ENCODE measurements around the gene GRAPL.
"Not testable (repeated sequence)": the region's sequence is repeated elsewhere in the genome, so short reads cannot be mapped to it uniquely, and the experiment has no call there.

The GRAPL gene

DNA sequence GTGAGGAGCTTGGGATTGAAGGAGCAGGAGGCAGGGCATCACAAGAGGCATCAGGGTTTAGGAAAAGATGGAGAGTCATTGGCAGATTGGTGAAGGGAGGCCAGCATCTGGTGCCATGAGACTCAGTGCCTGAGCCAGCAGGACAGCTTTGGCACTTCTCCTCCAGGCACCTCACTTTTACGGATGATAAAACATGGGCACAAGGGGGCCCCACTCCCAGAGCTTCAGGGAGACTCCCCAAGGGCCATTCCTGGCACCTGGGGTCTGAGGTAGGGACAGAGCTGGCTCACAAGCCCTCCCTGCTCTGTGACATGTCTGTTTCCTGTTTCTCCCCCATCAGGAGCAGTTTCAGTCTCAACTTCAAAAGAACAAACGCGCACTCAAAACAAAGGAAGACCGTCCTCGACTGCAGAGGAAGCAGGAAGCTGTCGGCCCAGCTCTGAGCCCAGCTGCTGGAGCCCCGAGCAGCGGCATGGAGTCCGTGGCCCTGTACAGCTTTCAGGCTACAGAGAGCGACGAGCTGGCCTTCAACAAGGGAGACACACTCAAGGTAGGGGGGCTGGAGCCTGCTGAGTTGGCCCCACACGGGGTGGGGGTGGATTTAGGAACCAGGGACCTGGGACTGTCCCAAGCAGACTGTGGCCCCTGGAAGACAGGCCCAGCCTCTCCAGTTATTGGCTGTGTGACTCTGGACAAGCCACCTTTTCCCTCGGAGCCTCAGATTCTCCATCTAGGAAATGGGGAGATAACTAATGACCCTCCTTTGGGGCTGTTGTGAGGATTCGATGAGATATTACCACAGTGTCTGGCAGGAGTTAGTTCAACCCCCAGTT is at the start of gene GRAPL:
Gene GRAPL, plus strand, starts transcription at position 442 of the 833 bp plus-strand sequence. Its CDS starts 31 bp downstream, at position 473.
- in situ Hi-C loops (cut with MboI; ENCODE audit: low sequenced_read_pairs) = not testable (repeated sequence)

DNA sequence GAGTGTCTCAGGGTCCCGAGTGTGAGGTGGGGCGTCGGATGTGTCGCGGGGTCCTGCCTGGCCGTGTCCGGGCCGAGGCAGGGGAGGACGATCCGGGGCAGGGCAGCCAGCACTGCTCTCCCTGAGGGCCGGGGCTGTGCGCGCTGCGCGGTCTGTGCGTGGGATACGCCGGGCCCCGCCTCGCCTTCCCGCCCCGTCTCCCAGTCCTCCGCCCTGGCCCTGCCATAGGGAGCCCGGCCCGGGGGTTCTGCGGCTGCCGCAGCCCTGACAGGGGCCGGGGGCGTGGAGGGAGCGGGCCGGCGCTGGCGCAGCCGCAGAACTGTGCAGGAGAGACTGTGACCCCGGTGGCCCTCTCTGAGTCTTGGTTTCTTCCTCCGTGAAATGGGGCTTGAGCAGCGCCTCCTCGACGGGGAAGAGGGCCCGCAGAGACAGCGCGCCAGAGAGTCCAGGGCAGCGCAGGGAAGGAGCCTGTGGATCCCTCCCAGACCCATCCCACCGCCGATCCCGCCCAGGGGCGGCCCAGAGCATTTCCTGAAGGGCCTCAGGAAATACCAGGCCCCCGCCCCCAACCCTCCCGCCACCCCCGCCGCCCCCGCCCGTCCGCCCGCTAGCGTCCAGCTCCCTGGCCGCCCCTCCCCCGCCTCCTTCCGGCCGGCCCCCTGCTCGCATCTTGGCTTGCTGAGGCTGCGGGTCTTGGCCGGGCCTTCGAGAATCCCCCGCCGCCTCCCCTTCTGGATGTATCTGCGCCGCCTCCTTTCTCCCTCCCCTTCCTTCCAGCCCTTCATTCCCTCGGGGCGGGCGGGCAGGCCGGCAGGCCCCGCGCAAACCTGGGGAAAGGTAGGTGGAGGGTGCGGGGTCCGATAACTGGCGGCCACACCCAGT is 38.3 kb upstream of the GRAPL start:
- in situ Hi-C loops (cut with MboI; ENCODE audit: low sequenced_read_pairs) = not testable (repeated sequence)

DNA sequence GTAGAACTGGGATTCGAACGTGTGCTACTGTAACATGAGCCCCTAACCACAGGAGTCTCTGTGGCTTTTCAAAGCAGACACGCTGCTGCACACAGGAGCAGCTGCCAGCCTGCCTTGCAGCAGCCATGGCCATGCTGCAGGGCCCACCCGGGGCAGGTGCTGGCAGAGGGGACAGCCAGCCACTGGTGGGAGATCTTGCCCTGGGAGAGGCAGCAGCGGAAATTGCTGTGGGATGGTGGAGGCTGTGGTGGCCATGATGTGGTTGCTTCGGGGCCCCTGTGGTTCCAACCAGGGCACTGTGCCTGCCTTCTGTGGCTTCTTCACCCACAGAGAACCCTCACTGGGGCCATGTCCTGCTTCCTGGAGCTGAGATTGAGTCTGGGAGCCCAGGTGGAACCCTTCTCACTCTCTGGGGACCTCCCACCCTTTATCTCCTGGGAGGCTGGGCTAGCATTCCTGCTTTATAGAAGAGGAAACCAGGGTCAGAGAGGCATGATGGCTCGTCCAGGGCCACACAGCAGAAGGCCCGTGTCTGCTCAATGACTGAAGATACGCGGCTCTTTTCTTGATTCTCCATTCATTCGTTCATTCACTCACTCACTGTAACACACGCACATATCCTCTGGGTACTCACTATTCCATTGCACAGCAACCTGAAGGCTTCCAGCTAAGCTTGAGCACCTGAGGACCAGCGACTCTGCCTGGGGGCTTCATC is 37.2 kb upstream of the GRAPL start:
- in situ Hi-C loops (cut with MboI; ENCODE audit: low sequenced_read_pairs) = not testable (repeated sequence)

DNA sequence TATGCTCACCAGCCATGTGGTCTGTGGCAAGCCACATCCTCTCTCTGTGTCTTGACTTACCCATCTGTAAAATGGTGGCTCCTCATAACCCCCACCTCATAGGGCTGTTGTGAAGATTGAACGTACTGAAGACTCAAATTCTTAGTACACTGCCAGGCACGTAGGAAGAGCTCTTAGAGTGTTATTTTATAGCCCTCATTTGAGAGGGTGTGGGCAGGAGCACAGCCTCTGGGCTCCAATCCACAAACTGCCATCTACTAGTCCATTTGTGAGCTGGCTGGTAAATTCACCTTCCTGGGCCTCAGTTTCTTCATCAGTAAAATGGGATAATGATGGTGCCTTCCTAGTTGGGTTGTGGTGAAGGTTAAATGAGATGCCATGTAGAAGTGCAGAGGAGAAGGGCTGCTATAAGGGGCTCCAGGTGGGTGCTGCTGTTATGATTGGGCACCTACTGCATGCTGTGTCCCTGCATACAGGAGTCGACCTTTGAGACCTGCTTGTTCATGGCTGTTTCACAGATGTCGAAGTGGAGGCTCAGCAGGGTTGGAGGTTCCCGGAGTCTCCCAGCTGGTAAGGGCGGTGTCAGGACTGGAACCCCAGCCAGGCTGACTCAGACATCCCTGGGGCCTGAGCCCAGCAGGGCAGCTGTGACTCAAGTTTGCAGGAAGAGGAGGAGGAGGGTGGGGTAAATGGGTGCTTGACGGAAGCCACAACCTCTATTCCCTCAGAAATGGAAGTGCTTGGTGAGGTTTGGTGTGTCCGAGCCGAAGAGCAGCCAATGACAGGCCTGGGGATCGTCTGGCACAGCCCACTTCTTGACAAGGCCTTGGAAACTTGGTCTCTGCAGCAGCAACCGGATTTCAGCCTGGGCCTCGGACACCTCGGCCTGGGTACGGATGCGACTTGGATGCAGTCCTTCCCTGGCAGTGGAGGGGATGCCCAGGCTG is 34.4 kb upstream of the GRAPL start:
- in situ Hi-C loops (cut with MboI; ENCODE audit: low sequenced_read_pairs) = not testable (repeated sequence)

DNA sequence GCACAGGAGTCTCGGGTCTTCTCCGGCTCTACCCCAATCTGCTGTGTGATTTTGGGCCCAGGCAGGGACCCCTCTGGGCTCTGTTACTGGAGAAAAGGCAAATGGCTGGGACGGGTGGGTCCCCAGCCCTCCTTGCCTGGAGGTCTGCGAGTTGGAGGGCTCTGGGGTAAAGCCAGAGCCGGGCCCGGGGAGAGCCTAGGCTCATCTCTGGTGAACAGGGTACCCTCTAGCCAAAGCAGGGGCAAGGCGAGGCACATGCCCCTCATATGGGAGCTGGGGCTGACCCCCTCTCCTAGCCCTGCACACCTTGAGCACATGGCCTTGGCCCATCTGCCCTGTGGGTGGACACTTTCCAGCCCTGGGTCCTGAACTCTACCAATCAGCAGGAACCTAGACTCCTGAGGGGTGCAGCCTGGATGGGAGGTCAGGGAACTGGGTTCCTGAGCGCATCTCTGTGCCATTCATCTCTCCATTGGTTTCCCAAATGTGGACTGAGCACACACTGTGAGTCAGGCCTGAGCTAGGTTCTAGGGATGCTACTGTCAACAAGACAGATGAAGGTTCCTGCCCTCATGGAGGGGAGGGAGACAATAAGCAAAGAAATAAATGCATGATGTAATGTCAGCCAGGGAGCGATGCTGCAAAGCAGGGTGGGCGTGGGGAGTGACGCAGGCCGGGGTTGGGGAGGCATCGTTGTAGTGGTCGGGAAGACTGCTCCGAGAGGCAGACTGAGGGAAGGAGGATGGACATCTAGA is 33.5 kb upstream of the GRAPL start:
- in situ Hi-C loops (cut with MboI; ENCODE audit: low sequenced_read_pairs) = not testable (repeated sequence)

DNA sequence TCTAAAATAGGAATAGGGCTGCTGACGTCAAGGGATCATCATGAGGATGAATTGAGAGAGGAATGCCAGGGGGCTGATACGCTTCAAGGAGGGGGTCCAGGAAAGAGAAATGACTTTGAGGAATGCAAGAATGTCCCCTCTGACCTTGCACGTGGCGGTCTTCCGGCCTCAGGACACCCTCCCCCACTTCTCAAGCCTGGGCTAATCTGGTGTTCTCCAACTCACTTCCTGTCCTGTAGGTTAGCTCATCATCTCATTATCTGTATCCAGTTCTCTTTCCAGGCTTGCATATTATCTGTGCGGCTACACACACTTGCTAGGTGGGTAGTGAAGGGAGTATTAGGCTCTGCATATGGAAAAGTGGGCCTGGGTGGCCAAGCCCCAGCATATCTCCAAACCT is 18.9 kb upstream of the GRAPL start:
- in situ Hi-C loops (cut with MboI; ENCODE audit: low sequenced_read_pairs) = not testable (repeated sequence)

DNA sequence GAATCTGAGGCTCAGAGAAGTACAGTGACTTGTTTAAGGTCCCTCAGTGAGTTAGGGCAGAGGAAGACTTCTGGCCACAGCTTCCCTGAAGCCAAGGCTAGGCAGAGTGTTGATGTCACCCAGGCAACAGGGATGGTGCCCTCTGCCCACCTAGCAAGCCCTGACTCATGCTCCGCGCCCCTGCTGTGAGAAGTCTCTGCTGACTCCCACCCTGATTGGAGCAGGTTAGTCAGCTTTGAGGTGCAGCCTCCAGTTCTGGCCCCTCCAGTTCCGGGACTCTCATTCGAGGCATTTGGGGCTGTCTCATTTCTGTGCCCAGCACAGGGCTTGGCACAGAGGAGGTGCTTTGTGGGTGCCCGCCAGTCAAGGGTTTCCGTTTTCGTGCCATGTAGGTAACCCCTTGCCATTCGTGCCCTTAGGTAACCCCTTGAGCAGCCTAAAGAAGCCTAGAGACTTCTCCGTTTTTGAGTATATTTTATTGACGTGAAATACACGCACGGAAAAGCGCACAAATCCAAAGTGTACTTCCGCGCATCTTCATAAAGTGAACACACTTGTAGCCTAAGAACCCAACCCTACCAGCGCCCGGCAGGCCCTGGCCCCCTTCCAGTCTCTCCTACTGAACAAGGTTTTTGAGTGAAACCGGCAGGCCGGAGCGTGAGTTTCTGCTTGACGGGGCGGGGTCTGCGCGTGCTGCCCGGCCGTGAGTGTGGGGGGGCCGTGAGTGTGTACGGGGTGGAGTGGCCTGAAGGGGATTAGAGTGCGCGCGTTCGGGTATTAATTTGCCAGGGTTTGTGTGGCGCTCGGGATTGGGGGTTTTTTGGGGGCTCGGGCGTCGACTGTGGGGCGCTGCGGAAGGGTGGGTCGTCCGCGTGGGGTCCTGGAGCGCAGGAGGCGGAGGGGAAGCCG is 16.9 kb upstream of the GRAPL start:
- in situ Hi-C loops (cut with MboI; ENCODE audit: low sequenced_read_pairs) = not testable (repeated sequence)

DNA sequence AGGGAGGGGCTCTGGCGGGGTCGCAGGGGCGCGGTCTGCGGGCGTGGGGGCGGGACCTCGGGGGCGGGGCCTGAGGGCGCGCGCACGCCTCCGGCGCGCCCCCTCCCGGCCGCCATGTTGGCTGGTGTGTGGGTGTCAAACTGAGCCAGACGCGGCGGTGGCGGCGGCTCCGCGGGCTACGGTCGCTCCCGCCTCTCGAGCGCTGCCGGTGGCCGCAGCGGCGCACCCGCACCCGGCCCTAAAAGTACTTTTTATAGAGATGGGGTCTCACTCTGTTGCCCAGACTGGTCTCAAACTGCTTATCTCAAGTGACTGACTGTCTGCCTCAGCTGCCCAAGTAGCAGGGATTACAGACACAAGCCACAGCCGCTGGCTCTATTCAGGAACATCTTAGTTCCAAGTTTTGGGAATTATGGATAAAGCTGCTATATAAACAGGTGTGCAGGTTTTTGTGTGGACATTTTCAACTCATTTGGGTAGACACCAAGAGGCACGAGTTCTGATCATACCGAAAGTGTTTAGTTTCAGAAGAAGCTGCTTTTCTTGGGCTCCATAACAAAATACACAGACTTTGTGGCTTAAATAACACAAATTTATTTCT is 16.2 kb upstream of the GRAPL start:
- in situ Hi-C loops (cut with MboI; ENCODE audit: low sequenced_read_pairs) = not testable (repeated sequence)

DNA sequence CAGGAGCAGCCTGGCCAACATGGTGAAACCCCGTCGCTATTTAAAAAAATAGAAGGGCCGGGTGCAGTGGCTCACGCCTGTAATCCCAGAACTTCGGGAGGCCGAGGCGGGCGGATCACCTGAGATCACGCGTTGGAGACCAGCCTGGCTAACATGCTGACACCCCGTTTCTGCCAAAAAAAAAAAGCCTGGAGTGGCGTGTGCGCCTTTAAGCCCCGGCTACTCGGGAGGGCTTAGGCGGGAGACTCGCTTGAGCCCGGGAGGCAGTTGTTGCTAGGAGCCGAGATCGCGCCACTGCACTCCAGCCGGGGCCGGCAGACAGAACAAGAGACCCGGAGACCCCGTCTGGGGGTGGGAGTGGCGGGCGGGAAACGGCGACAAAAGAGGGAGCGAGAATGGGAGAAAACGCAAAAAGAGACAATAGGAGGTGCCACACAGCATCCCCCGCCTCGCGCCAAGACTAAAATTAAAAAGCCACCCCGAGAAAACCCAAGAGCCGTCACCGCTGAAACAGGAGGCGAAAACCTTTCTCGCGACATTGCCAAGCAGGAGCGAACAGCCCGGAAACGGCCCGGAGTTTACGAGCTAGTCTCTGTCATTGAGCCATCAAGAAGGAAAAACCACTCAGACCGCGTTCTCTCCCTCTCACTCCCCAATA is 15.5 kb upstream of the GRAPL start:
- in situ Hi-C loops (cut with MboI; ENCODE audit: low sequenced_read_pairs) = not testable (repeated sequence)

DNA sequence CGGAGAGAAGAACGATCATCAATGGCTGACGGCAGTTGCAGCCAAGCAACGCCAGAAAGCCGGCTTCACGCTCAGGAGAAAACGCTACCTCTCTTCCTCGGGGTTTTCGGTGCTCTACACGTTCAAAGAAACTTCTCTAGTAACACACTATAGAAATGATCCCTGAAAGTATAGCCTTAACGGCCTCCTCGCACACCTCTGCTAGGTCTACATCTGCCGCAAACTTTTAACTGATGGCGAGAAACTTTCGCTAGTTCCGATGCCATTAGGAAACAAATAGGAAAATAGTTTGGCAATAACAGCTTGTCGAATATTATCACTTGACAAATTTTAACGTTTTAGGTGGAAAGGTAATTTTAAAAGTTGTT is 14.9 kb upstream of the GRAPL start:
- in situ Hi-C loops (cut with MboI; ENCODE audit: low sequenced_read_pairs) = not testable (repeated sequence)

DNA sequence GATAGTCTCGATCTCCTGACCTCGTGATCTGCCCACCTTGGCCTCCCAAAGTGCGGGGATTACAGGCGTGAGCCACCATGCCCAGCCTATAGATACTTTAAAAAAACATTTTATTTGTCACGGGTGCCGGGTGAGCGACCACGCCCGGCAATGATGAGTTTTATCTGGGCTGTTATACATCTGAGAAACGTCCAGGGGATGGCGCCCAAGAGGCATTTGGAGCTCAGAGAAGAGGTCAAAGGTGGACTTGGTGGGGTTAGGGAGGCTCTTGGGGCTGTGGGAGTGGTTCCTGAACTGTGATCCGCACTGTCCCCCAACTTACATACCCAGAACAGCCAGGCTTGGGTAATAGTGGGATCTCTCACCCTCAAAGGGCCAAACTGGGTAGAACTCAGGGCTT is 8.7 kb upstream of the GRAPL start:
- in situ Hi-C loops (cut with MboI; ENCODE audit: low sequenced_read_pairs) = not testable (repeated sequence)

DNA sequence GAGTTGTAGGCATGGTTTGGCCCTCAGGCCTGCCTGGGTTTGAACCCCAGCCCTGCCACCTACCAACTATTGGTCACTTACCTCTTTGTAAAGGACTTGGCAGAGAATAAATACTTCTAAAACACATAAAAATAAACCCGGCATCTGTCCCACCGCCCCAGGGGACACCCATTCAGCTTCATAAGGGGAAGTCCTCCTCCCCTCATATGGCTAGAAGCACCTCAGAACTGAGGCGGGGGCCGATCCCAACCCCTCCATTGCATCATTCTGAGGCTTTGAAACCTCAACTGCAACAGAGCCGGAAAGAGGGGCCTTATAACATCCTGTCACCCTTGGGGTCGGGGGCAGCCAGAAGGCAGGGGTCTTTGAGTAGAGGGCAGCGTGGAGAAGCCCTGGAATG is 2.1 kb upstream of the GRAPL start:
- in situ Hi-C loops (cut with MboI; ENCODE audit: low sequenced_read_pairs) = not testable (repeated sequence)

DNA sequence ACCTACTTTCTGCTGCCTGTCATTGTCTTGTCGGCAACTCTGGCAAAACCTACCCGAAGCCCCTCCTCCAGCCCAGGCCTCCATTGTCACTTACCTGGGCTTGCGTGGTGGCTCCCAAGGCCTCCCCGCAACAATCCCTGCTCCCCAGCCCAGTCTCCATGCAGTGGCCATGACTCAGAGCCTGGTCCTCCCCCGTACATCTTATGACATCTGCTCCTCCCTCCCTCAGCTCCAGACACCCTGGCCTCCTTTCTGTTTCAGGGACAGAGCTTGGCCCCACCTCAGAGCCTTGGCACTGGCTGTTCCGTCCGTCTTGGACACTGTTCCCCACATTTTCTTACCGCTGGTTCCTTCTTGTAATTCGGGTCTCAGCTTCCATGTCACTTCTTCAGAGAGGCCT is 2.1 kb downstream of the GRAPL start:
- in situ Hi-C loops (cut with MboI; ENCODE audit: low sequenced_read_pairs) = not testable (repeated sequence)

DNA sequence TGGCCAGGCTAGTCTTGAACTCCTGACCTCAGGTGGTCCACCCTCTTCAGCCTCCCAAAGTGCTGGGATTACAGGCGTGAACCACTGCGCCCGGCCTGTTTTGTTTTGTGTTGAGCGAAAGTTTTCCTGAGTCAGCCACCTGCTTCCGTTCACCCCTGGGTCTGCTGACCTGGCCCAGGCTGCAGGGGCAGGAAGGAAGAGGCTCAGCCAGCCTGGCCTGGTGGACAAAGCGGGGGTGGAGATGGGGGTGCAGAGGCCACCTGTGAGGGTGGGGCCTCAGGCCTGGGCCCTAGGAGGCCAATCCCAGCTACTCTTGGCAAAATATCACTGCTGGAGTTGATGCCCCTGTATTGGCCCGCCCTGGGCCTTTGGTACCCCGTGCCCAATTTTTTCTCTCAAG is 3.7 kb downstream of the GRAPL start:
- in situ Hi-C loops (cut with MboI; ENCODE audit: low sequenced_read_pairs) = not testable (repeated sequence)

DNA sequence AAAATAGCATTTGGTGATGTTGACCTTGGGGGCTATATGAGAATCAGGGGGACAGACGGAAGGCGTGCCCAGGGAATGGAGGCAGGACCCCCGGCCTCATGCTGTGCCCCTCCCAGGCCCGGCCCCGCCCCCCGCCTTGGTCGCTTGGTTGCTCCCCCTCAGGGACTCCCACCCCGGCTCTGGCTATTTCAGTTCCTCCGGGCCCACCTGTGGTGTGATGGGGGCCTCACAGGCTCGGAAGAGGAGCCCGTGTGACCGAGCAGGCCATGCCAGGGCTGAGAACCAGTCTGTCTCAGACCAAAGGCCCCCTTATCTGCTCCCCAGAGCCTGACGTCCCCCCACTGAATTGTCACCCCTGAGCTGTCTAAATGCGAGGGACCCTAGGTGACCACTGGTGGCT is 4.4 kb downstream of the GRAPL start:
- in situ Hi-C loops (cut with MboI; ENCODE audit: low sequenced_read_pairs) = not testable (repeated sequence)

DNA sequence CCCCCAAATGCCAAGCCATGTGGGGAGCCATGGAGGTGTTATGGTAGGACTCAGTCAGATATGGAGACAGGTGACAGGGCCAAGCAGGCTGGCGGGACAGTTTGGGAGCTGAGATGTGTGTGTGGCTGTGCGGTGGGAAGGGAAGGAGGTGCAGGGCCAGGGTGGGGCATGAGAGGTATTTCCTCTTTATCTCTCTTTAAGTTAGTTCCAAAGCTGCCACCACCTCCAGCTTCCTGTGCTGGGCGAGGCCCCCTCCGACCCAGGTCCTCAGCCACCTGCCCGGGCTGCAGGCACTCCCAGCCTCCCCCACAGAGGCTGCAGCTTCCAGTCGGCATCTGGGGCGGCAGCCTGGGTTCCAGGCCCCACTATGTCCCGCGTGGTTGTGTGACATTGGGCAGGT is 6.4 kb downstream of the GRAPL start:
- in situ Hi-C loops (cut with MboI; ENCODE audit: low sequenced_read_pairs) = not testable (repeated sequence)

DNA sequence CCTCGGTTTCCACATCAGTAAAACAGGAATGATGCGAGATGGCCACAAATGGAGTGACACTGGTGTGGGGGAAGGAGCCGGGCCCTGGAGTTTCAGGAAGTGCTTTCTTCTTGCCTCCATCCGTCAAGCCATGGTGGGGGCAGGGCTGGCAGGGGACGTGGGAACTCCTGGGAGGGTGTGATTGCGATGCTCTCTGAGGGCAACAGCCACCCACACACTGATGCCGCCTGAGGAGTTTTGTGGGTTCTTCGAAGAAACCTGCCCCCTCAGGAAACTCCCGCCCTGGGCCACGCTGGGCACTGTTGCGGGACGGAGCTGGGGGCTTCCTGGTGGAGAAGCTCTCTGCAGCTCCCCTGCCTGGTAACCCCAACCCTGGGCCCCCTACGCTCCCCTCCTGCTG is 8.0 kb downstream of the GRAPL start:
- in situ Hi-C loops (cut with MboI; ENCODE audit: low sequenced_read_pairs) = not testable (repeated sequence)
